ENCODE results near the gene TMEM74B.
"Not testable (repeated sequence)": the region's sequence is repeated elsewhere in the genome, so short reads cannot be mapped to it uniquely, and the experiment has no call there.

The TMEM74B gene

DNA sequence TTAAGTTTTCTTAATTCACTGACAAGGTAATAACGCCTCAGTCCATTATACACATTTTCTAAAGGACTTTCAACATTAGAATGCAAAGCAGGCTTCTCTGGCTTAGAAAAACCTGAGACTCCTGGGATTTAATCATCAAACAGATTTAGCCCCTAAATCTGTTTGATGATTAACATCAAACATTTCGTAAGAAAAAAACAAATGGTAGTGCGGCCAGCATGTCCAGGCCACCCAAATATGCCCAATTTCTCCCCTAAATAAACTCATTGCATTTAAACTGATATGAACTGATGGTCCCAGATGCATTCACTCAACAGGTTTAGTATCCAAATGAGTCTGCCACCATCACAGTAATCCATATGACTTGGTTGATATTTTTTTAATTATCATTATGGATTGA, 6.2 kb downstream of the TMEM74B start:
- no peak for DNase-seq (ENCODE audit: low read depth)

DNA sequence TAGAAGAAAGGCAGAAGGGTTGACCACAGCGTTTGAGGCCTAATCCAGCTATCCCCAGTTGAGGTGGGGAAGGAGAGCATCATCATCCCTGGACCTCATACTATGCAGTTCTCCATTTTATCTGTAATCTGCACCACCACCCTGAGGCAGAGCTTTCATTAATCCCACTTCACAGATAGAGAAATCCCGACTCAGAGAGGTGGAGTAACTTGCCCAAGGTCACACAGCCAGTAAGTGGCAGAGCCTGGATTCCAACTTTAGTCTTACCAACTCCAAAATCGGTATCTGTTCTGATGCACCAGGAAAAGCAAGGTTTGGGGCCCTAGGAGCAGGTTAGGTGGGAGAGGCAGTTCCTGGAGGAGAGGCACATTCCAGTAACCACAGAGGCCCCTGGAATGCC, 6.7 kb downstream of the TMEM74B start:
- no peak for DNase-seq (ENCODE audit: low read depth)

DNA sequence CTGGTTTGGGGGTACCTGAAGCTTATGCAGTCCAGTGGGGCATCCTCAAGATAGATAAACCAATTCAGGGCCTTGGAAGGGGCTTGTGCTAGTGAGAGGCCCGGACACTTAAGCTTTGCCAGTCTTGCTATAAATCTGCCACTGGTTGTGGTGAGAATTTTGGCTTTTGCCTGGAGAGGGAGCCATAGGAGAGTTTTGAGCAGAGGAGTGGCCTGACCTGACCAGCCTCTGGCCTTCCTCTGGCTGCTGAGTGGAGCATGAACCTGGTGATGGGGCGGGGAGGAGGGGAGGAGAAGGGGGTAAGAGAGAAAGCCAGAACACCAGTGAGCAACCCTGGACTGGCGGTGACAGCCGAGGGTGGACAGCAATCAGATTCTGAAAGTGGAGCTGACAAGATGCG, 7.1 kb downstream of the TMEM74B start:
- no peak for DNase-seq (ENCODE audit: low read depth)

DNA sequence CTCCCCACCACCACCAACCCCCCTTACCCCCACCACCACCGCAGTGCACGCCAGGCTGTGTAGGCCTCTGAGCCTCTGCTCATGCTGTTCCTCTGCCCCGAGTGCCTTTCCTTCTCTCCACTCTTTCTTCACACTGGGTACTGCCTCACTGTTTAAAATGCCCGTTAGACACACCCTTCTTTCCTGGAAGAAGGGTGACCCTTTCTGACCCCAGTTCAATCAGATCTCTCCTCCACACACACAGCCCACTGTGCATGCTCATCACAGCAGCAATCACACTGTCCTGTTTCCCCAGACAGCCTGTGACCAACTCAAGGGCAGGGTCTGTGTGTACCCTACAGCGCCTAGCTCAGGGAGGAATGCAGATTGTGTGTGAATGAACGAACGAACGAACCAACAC, 10.0 kb downstream of the TMEM74B start:
- DNase-seq (ENCODE audit: low read depth) = no peak

DNA sequence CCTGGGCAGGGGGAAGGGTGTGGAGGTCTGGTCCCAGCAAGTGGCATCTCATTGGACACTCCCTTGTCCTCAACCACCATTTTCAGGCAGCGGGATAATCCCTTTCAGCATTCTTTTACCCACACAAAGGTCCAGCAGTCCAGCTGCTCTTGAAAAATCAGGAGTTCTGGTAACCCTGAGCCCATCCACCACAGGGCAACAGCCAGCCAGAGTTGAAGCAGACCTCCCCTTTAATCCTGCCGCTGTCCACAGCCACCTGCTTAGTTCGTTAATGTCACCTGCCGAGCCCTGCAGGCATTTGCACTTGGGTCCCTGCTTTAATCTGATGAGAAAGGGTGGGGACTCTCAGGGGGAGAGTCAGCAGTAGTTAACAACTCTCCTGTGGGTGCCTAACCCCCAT, 11.1 kb downstream of the TMEM74B start:
- no peak for DNase-seq (ENCODE audit: low read depth)

DNA sequence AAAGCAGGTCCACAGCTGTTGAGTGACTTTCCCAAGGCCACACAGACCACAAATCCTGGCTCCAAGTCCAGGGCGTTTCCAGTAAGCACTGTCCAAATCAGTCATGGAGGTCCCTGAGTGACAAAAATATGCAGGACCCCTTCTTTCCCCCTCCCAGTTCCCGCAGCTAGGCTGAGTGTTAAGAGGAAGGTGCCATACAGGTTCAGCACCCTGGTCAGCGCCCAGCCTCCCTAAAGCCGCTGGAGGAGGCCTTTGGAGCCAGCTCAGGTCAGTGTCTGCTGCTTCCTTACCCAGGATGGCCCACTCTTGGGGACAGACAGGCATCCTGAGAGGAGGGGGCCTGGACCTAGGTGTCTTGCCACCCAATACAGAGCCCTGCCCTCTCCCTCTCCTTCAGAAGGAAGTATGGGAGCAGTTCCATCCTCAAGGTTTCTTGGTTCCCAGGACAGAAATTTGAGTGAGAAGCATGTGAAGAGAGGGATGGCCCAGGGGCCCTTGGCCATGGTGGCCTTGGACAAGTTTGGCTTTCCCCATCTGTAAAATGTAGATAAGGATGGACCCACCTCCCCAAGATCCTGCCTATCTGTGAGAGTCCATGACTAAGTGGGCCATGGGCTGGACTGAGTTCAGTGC, 13.2 kb downstream of the TMEM74B start:
- DNase-seq (ENCODE audit: low read depth) = no peak

DNA sequence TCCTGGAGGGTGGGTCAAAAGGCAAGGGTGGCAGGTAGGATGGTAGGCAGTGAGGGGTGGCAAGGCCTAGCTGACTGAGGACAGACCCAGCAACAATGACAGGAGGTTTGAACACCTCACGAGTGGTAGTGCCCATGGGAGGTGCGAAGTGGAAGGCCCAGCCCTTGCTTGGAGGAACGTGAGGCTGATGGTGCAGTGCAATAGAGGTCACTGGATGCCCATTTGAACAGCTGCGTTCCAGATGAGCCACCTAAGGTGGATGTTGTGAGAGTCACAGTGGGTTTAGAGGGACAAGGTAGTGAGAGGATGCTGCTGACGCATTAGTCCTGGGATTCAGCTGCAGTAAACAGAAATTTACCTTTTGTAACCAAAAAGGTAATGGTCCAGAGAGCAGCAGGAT, 15.6 kb downstream of the TMEM74B start:
- no peak for DNase-seq (ENCODE audit: low read depth)

DNA sequence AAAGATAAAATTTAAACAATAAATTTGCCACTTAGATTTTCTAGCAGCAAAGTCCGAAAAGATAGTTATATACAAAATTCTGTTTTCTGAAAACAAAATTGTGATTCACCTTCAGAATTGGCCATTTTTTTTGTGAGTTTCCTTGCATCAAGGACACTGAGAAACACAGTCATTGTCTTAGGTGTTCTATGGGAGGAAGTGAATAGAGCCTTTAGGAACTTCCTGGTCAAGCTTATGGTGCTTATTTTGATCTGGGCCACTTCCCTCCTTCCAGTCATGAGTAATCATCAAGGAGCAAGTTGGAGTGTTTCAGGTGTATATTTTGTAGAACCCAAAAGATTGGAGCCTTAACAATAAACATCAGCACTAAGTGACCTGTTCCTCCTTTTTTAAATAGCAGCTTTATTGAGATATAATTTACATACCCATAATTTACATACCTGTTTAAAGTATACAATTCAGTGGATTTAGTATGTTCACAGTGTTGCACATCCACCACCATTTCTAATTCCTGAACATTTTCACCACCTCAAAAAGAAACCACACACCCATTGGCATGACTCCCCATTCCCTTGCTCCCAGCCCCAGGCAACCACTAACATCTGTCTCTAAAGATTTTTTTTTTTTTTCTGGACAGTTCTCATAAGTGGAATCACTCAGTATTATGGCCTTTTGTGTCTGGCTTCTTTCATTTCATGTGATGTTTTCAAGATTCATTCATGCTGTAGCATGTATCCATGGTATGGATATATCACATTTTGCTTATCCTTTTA, 17.6 kb downstream of the TMEM74B start:
- DNase-seq (ENCODE audit: low read depth) = no peak

DNA sequence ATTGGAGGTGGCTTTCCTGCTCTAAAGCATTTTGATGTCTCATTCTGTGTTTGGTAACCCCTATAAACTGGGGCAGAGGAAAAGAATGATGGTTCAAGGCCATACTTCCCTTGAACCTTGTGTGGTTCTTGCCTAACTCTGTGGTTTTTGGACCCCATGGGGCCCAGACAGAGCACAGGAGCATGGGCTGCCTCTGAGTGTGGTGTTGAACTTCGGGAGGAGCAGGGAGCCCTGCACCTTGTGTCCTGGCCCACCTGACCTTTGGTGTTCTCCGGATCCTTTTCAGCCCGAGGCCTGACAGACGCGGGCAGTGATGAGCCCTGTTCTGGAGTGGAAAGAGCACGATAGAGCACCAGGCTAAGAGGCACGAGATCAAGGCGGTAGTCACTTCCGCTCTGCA, 18.8 kb downstream of the TMEM74B start:
- DNase-seq (ENCODE audit: low read depth) = no peak

DNA sequence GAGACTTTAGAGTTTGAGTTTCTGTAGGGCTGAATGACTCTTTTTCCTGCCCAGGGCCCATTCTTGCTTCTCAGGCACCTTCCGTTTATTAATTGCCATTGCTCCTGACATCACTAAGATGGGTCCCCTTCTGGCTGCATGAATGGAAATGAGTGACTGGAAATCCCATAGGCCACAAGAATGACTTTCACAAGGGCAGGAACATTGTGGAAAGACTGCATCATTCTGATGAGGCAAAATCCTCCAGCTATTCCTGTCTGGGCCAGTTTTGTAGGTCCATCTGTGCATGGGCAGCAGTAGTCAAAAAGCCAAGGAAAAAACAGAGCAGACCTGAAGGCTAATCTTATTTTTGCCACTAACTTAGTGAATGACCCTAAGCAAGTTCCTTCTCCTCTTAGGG, 19.3 kb downstream of the TMEM74B start:
- no peak for DNase-seq (ENCODE audit: low read depth)

DNA sequence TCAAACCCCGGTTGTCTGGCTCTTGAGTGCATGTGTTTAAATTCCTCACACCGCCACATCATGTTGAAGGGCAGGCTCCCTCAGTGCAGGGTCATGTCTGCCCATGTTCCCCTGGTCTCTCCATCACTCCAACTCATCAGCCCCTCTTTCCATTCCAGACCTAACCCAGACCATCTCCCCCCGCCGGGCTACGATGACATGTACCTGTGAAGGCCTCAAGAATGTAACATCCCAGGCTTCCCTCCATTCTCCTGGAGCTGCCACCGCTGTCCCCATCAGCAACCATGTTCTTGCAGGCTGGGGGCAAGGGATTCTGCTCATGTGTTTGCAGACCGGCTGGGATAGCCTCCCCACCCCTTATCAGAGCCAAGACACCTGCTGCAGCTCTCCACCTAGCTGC, 19.9 kb downstream of the TMEM74B start:
- DNase-seq (ENCODE audit: low read depth) = no peak

DNA sequence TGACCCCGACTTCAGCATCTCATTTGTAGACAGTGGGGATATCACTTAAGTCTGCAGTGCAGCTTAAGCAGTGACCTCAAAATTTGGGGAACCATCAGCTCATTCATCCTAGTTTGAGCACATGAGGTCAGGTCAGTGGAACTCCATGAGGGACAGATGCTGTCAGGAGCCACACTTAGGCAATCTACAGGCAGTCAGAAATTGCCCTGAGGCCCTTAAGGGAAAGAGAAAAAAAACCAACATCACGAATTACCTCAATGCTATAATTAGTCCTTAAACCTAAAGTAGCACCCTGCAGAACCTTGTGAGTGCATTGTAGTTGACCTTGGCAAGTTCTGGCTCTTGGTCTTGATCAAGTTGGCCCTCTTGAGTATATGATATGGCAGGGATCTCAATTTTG, 21.1 kb downstream of the TMEM74B start:
- DNase-seq (ENCODE audit: low read depth) = no peak

DNA sequence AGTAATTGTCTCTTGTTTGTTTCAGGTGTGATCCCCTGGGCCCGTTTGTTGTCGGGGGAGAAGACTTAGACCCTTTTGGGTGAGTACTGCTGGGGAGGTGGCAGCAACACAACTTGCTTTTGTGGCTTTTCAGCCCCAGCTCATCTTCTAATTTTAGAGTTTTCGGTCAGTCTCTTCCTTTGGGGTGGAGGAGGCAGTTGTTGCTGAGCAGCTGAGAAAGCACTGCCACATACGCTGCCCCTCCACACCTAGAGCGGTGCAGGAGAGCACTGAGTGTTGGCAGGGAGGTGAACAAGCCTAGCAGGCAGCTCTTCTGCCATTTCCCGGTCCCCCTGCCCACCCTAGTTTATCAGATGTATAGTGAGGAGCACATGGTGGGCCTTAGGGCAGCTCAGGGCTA, 21.7 kb downstream of the TMEM74B start:
- DNase-seq (ENCODE audit: low read depth) = no peak

DNA sequence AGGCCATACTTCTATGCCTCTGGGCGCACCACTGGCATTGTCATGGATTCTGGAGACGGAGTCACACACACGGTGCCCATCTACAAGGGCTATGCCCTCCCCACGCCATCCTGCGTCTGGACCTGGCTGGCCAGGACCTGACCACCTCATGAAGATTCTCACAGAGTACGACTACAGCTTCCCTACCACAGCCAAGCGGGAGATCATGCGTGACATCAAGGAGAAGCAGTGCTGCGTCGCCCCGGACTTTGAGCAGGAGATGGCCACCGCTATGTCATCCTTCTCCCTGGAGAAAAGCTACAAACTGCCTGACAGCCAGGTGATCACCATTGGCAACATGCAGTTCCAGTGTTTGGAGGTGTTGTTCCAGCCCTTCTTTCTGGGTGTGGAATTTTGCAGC, 23.8 kb downstream of the TMEM74B start:
- DNase-seq (ENCODE audit: low read depth) = no peak

DNA sequence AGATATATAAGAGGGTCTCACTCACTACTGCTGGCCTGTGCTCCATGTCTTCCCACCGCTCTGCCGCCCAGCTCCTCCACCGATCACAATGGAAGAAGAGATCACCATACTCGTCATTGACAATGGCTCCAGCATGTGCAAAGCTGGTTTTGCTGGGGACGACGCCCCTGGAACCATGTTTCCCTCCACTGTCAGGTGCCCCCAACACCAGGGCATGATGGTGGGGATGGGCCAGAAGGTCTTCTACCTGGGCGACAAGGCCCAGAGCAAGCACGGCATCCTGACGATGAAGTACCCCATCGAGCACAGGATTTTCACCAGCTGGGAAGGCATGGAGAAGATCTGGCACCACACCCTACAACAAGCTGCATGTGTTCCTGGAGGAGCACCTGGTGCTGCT, 24.3 kb downstream of the TMEM74B start:
- DNase-seq (ENCODE audit: low read depth) = no peak

DNA sequence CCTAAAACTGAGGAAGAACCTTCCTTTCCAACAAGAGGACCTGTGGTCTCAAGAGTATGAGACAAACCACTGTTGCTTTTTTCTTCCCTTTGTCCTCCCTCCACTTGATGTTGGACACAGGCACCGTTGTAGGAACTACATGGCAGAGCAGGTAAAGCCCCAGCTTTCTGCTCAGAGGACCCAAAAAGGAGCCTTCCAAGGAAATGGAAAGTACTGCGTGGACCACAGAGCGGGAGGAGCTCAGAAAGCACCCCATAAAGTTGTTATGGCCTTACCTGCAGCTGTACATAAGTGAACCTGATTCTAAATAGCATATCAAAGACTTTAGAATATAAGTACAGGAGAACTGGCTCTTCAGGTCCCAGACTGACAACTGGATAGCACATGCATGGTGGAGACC, 29.4 kb downstream of the TMEM74B start:
- DNase-seq (ENCODE audit: low read depth) = no peak

DNA sequence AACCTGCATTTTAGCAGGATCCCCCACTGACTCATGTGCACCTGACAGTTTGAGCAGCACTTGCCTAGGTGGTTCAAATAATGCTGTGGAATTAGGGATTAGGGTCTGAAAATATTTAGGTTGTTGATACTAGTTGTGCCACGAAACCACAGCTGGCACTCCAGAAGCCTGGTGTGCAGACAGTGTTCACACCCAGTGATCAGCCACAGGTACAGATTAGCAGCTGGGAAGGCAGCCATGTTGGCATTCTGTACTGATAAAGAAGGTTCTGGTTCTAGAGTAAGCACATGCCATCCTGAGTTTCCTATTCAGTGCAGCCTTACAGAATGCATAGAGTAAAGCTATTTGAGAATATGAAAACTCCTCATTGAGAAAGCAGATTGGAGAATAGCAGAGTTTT, 30.1 kb downstream of the TMEM74B start:
- DNase-seq (ENCODE audit: low read depth) = no peak

DNA sequence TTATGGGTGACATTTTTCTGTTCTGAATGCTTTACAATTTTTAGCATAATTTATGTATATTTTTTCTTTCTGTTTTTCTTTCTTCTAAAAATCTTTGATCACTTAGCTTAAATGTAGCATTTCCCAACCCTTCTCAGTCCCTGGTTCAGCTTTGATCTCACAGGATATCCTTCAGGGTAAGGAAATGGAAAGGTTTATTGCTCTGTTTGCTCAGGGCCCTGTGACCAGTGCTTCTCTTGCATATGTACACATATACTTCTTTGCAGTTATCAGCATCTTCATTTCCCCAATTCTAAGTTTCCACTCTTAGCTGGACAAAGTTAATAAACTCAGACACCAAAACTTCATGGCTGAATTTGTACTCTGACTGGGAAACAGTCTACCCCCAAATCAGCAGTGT, 30.6 kb downstream of the TMEM74B start:
- no peak for DNase-seq (ENCODE audit: low read depth)

DNA sequence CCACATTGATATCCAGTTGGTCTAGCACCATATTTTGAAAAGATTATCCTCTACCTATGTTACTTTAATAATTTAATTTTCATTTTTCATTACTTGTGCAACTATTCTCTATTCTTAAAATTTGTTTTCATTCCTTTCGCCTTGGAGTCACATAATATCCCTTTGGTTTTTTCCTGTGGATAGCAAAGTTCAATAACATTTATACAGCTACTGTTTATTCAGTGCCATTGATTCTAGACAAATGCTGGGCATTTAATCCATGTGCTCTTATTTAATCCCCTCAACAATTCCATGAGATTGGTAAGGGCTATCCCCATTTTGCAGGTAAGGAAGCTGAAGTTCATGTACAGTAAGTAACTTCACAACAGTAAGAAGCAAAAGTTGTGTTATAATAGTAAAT, 33.8 kb downstream of the TMEM74B start:
- no peak for DNase-seq (ENCODE audit: low read depth)

DNA sequence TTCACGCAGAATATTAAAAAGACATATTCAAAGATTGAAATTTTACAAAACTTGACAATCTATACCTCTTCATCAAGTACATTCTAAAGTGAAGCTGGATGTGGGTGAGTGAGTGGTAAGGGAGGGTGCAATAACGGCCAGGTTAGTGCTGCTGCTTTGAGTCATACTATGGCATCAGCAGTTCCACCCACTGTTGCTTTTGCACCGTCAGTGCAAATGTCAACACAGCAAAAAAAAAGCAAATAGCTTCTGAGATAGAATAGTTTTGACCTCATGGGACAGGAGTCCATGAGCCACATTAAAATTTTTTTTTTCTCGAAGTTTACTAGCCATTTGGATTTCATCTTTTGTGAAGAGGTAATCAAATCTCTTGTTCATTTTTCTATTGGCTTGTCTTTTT, 34.6 kb downstream of the TMEM74B start:
- DNase-seq (ENCODE audit: low read depth) = no peak

DNA sequence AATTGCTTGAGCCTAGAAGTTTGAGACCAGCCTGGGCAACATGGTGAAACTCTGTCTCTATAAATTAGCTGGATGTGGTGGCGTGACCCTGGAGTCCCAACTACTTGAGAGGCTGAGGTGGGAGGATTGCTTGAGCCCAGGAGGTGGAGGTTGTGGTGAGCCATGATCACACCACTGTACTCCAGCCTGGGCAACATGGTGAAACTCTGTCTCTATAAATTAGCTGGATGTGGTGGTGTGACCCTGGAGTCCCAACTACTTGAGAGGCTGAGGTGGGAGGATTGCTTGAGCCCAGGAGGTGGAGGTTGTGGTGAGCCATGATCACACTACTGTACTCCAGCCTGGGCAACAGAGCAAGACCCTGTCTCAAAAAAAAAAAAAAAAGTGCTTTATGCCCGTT, 35.0 kb downstream of the TMEM74B start:
- DNase-seq (ENCODE audit: low read depth) = not testable (repeated sequence)

DNA sequence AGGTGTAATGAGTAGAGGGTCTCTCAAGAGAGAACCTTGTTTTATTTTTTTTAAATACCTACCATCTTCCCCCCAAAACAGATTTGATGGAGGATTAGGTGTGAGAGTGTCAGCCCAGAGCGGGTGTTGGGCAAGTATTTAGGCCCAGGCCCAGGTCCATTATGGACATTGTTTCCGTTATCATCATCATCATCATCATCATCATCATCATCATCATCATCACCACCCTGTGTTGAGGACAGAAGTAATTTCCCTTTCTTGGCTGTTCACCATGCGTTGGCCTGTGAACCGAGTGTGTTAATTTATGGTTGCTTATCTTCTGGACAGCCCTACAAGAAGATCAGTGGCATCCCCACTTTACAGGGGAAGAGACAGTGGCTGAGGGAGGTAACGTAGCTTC, 37.8 kb downstream of the TMEM74B start:
- no peak for DNase-seq (ENCODE audit: low read depth)

DNA sequence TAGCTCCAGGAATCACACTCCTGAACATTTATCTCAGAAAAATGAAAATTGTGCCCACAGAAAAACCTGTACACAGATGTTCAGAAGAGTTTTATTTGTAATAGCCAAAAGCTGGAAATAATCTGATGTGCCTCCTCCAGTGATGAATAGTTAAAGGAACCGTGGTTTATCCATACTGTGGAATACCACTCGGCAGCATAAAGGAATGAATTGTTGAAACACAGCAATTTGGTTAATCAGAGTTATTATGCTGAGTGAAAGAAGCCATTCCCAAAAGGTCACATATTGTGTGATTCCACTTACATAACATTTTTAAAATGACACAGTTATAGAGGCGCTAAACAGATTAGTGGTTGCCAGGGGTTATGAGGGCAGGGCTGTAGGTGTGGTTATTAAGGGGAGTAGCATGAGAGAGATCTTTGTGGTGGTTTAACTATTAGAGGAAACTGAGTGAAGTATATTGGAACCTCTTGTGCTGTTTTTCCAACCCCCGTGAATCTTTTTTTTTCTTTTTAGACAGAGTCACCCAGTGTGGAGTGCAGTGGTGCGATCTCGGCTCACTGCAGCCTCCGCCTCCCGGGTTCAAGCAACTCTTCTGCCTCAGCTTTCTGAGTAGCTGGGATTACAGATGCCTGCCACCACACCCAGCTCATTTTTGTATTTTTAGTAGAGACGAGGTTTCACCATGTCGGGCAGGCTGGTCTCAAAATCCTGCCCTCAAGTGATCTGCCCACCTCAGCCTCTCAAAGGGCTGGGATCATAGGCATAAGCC, 40.2 kb downstream of the TMEM74B start:
- no peak for DNase-seq (ENCODE audit: low read depth)
